ENCODE data around the gene RNF168.

DNA sequence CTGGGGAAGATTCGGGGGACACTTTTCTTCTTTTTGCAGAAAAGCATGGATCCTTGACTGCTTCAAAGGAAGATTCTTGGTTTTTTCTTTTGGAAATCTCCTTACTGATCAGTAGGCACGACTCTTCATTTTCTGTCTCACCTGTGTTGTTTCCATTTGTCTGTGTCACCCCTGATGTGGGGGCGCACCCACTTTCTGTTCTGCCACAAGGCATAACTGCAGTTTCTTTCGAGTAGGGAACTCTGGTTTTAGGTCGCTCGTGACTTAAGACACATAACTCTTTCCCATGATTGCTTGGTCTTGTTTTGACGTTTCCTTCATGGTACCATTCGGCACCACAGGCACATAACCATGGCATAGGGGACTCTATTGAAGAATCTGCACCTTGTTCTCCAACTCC is 31.3 kb downstream of the RNF168 start:
- TF ChIP-seq, protein P1, sequence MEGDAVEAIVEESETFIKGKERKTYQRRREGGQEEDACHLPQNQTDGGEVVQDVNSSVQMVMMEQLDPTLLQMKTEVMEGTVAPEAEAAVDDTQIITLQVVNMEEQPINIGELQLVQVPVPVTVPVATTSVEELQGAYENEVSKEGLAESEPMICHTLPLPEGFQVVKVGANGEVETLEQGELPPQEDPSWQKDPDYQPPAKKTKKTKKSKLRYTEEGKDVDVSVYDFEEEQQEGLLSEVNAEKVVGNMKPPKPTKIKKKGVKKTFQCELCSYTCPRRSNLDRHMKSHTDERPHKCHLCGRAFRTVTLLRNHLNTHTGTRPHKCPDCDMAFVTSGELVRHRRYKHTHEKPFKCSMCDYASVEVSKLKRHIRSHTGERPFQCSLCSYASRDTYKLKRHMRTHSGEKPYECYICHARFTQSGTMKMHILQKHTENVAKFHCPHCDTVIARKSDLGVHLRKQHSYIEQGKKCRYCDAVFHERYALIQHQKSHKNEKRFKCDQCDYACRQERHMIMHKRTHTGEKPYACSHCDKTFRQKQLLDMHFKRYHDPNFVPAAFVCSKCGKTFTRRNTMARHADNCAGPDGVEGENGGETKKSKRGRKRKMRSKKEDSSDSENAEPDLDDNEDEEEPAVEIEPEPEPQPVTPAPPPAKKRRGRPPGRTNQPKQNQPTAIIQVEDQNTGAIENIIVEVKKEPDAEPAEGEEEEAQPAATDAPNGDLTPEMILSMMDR (conservative IDR thresholded peaks at IDR 0.05), result no peak
- no peak for TF ChIP-seq ZFX (IDR thresholded peaks at IDR 0.05)

All from C4-2B (cell line).